RCC 7860 (cell line): ENCODE data around the gene XXYLT1.
"Not testable (repeated sequence)": the region's sequence is repeated elsewhere in the genome, so short reads cannot be mapped to it uniquely, and the experiment has no call there.

Experiments
- DNase-seq: peaks from one replicate; pipeline ENCODE4 v3.0.0-alpha.2; 2015; ENCODE audit warnings: low spot score
- FAIRE-seq: peaks from 2 replicates; lab custom pipeline; 2012; peaks lifted over from hg19 to GRCh38; lab: Jason Lieb, UNC

Gene XXYLT1

GRCh38 chr3:195270817-195271409, at the start of gene XXYLT1:
Gene XXYLT1, minus strand, starts transcription at chr3:195271159. Its CDS starts 101 bp downstream, at chr3:195271058.
- FAIRE-seq, result no peak

GRCh38 chr3:195319060-195319459, 48.1 kb upstream of the XXYLT1 start:
- FAIRE-seq (no peak), DNase-seq (no peak)

More at GRCh38 chr3:195270817-195271409, at the start of gene XXYLT1:
- DNase-seq, result peak; percentile 71

GRCh38 chr3:195312714-195313113, 41.8 kb upstream of the XXYLT1 start:
- FAIRE-seq (no peak), DNase-seq (no peak)

- DNase-seq (no peak), FAIRE-seq (peak; percentile 76)
These were observed 36.8 kb upstream of the XXYLT1 start for GRCh38 chr3:195307711-195308110.

- no peak for FAIRE-seq
- no peak for DNase-seq
These were observed 35.4 kb upstream of the XXYLT1 start for GRCh38 chr3:195306369-195306768.

GRCh38 chr3:195302431-195302830, 31.5 kb upstream of the XXYLT1 start:
- DNase-seq (no peak), FAIRE-seq (no peak)

- FAIRE-seq, result no peak
- DNase-seq, result no peak
These were observed 26.5 kb upstream of the XXYLT1 start for GRCh38 chr3:195297446-195297845.

GRCh38 chr3:195296662-195297061, 25.7 kb upstream of the XXYLT1 start:
- no peak for DNase-seq
- no peak for FAIRE-seq

GRCh38 chr3:195291121-195291520, 20.2 kb upstream of the XXYLT1 start:
- DNase-seq, result no peak
- no peak for FAIRE-seq

GRCh38 chr3:195290643-195291042, 19.7 kb upstream of the XXYLT1 start:
- not testable (repeated sequence) for FAIRE-seq, DNase-seq

- DNase-seq (no peak), FAIRE-seq (no peak)
These were observed 15.3 kb upstream of the XXYLT1 start for GRCh38 chr3:195286115-195286872.

GRCh38 chr3:195285372-195285771, 14.4 kb upstream of the XXYLT1 start:
- DNase-seq (no peak), FAIRE-seq (no peak)

- FAIRE-seq (no peak), DNase-seq (no peak)
These were observed 13.9 kb upstream of the XXYLT1 start for GRCh38 chr3:195284842-195285241.

GRCh38 chr3:195282961-195283360, 12.0 kb upstream of the XXYLT1 start:
- DNase-seq (no peak), FAIRE-seq (no peak)

- no peak for FAIRE-seq
- DNase-seq, result no peak
These were observed 3.5 kb upstream of the XXYLT1 start for GRCh38 chr3:195274259-195274966.

- FAIRE-seq, result no peak
- DNase-seq, result peak; percentile 64
These were observed 668 bp upstream of the XXYLT1 start for GRCh38 chr3:195271410-195272243.

GRCh38 chr3:195270079-195270816, 711 bp downstream of the XXYLT1 start:
- FAIRE-seq (no peak), DNase-seq (peak; percentile 14)

GRCh38 chr3:195269375-195270078, 1.4 kb downstream of the XXYLT1 start:
- no peak for FAIRE-seq
- no peak for DNase-seq

- DNase-seq, result no peak
- FAIRE-seq, result no peak
These were observed 2.2 kb downstream of the XXYLT1 start for GRCh38 chr3:195268576-195269309.
